PC-9 (cell line): ENCODE results near the gene TXNL4A. TPM values are rescaled to one million over a fixed set of nuclear protein-coding genes. Genes with fewer than 3 reads are reported as not detected.

ENCODE experiments used
- BruUV-seq: library from RNA; stranded (reverse); fragments of 400-500 nt; replicated peaks from 2 replicates; lab custom pipeline; 2021; lab: Mats Ljungman, UMichigan
- CTCF ChIA-PET: fragments of 300-600 bp; sonication (Branson Sonifier 250); formaldehyde crosslinking; loops from one replicate; lab custom pipeline; 2022; ENCODE audit warnings: antibody characterized with exemption; lab: Charles Lee
- POLR2A ChIA-PET: fragments of 300-600 bp; sonication (Branson Sonifier 250); formaldehyde crosslinking; loops from one replicate; lab custom pipeline; 2022; ENCODE audit warnings: antibody characterized with exemption; ENCODE audit not compliant: unreplicated experiment; lab: Charles Lee
- DNase-seq, 2 experiments: peaks; one replicate each; pipeline versions ENCODE4 v3.0.0 to v3.0.0-alpha.2; 2015 to 2022; ENCODE audit warnings: mixed read lengths in 1 of 2
- H2AFZ ChIP-seq: fragments of 200-600 bp; sonication (generic); 2 replicates; pipeline ENCODE4 v1.8.1; 2017; ENCODE audit warnings: antibody characterized with exemption
- H3F3A ChIP-seq: fragments of 200-600 bp; sonication (generic); 2 replicates; pipeline ENCODE4 v1.8.1; 2017; ENCODE audit warnings: antibody characterized with exemption, mild to moderate bottlenecking, low read depth; ENCODE audit not compliant: insufficient read depth
- H3K27ac ChIP-seq: fragments of 200-600 bp; sonication (generic); 2 replicates; pipeline ENCODE4 v1.6.1; 2016; ENCODE audit warnings: mixed run types
- H3K27me3 ChIP-seq: fragments of 200-600 bp; sonication (generic); 2 replicates; pipeline ENCODE4 v1.6.1; 2016; ENCODE audit warnings: low read depth, mixed run types; ENCODE audit not compliant: insufficient read depth
- H3K36me3 ChIP-seq: fragments of 200-600 bp; sonication (generic); 2 replicates; pipeline ENCODE4 v1.6.1; 2016; ENCODE audit warnings: low read depth, mixed run types
- H3K4me1 ChIP-seq: fragments of 200-600 bp; sonication (generic); replicated peaks from 2 replicates; pipeline ENCODE4 v1.6.1; 2016; ENCODE audit warnings: mixed run types; ENCODE audit not compliant: insufficient read depth
- H3K4me2 ChIP-seq: fragments of 200-600 bp; sonication (generic); 2 replicates; pipeline ENCODE4 v1.6.1; 2017; ENCODE audit warnings: mixed run types
- H3K4me3 ChIP-seq: fragments of 200-600 bp; sonication (generic); 2 replicates; pipeline ENCODE4 v1.6.1; 2016; ENCODE audit warnings: mixed run types
- H3K79me2 ChIP-seq: fragments of 200-600 bp; sonication (generic); 2 replicates; pipeline ENCODE4 v1.6.1; 2017; ENCODE audit warnings: low read depth, mixed run types
- H3K9me2 ChIP-seq: fragments of 200-600 bp; sonication (generic); 2 replicates; pipeline ENCODE4 v1.8.1; 2017; ENCODE audit warnings: mild to moderate bottlenecking; ENCODE audit not compliant: insufficient read depth
- H3K9me3 ChIP-seq: fragments of 200-600 bp; sonication (generic); 2 replicates; pipeline ENCODE4 v1.8.1; 2016; ENCODE audit warnings: low read depth; ENCODE audit not compliant: insufficient read depth
- H4K20me1 ChIP-seq: fragments of 200-600 bp; sonication (generic); 2 replicates; pipeline ENCODE4 v1.8.1; 2017; ENCODE audit not compliant: insufficient read depth
- CTCF ChIP-seq: fragments of 200-600 bp; sonication (generic); conservative IDR thresholded peaks from 2 replicates; pipeline ENCODE4 v1.6.1; 2017; ENCODE audit warnings: mixed run types, antibody characterized with exemption, mild to moderate bottlenecking, moderate library complexity
- EZH2 ChIP-seq: fragments of 200-600 bp; sonication (generic); IDR thresholded peaks from 2 replicates; pipeline ENCODE4 v1.8.0; 2017; ENCODE audit warnings: antibody characterized with exemption, low read depth
- intact Hi-C: fragments of 100-400 bp; cut with micrococcal nuclease; formaldehyde crosslinking; loops from one replicate; pipeline ENCODE4 v1.10.0; 2022; ENCODE audit not compliant: unreplicated experiment
- total RNA-seq: library from RNA; stranded (reverse); gene quantifications from 2 replicates; pipeline ENCODE4 v1.2.3, GENCODE V29; 2021

Gene TXNL4A
- total RNA-seq, 1 experiment from 2014 or later = 106 TPM

- no peaks in the 10 kb centered on the region for H3F3A ChIP-seq
- H3K9me3 ChIP-seq = no peaks in the 10 kb centered on the region
- CTCF ChIA-PET = no interaction called here
- POLR2A ChIA-PET = no interaction called here
- no peaks in the 10 kb centered on the region for H3K9me2 ChIP-seq
- DNase-seq = no peak
- TF ChIP-seq CTCF (no peak), EZH2 (no peak)
- H3K4me2 ChIP-seq = no peak overlapping the region
- BruUV-seq = no TSS peak
- H3K4me3 ChIP-seq = no peak overlapping the region
- no peak overlapping the region for H3K27ac ChIP-seq
- H3K27me3 ChIP-seq = no peaks in the 10 kb centered on the region
- intact Hi-C loops = no loop called here
- H3K79me2 ChIP-seq = no peaks in the 10 kb centered on the region
- H3K4me1 ChIP-seq = no peaks in the 10 kb centered on the region
- no peaks in the 10 kb centered on the region for H4K20me1 ChIP-seq
- no peak overlapping the region for H2AFZ ChIP-seq
- no peaks in the 10 kb centered on the region for H3K36me3 ChIP-seq
These were observed 18.4 kb upstream of the TXNL4A start for GRCh38 chr18:80006724-80007123.

- Histone ChIP-seq H3F3A (no peaks in the 10 kb centered on the region), H3K36me3 (no peaks in the 10 kb centered on the region), H3K79me2 (no peaks in the 10 kb centered on the region), H3K4me2 (no peak overlapping the region), H3K27me3 (no peaks in the 10 kb centered on the region), H3K4me3 (no peak overlapping the region), H4K20me1 (no peaks in the 10 kb centered on the region), H3K27ac (no peak overlapping the region), H2AFZ (no peak overlapping the region), H3K9me2 (no peaks in the 10 kb centered on the region), H3K4me1 (no peaks in the 10 kb centered on the region), H3K9me3 (no peaks in the 10 kb centered on the region)
- no TSS peak for BruUV-seq
- POLR2A ChIA-PET = no interaction called here
- TF ChIP-seq CTCF (no peak), EZH2 (no peak)
- CTCF ChIA-PET = no interaction called here
- intact Hi-C loops = no loop called here
- no peak for DNase-seq
These were observed 16.4 kb upstream of the TXNL4A start for GRCh38 chr18:80004600-80005342.

GRCh38 chr18:80002468-80002867 lies 14.1 kb upstream of the TXNL4A start:
- Histone ChIP-seq H3K9me2 (no peaks in the 10 kb centered on the region), H4K20me1 (no peaks in the 10 kb centered on the region), H2AFZ (no peak overlapping the region), H3K27me3 (no peaks in the 10 kb centered on the region), H3K4me1 (no peaks in the 10 kb centered on the region), H3K4me2 (no peak overlapping the region), H3K4me3 (no peak overlapping the region), H3K9me3 (no peaks in the 10 kb centered on the region), H3K27ac (no peak overlapping the region), H3F3A (no peaks in the 10 kb centered on the region), H3K36me3 (no peaks in the 10 kb centered on the region), H3K79me2 (no peaks in the 10 kb centered on the region)
- BruUV-seq = no TSS peak
- no peak for DNase-seq
- ChIA-PET POLR2A (no interaction called here), CTCF (no interaction called here)
- intact Hi-C loops = no loop called here
- no peak for TF ChIP-seq EZH2
- no peak for TF ChIP-seq CTCF
